Measurements from ENCODE around the gene TACC2.

DNA sequence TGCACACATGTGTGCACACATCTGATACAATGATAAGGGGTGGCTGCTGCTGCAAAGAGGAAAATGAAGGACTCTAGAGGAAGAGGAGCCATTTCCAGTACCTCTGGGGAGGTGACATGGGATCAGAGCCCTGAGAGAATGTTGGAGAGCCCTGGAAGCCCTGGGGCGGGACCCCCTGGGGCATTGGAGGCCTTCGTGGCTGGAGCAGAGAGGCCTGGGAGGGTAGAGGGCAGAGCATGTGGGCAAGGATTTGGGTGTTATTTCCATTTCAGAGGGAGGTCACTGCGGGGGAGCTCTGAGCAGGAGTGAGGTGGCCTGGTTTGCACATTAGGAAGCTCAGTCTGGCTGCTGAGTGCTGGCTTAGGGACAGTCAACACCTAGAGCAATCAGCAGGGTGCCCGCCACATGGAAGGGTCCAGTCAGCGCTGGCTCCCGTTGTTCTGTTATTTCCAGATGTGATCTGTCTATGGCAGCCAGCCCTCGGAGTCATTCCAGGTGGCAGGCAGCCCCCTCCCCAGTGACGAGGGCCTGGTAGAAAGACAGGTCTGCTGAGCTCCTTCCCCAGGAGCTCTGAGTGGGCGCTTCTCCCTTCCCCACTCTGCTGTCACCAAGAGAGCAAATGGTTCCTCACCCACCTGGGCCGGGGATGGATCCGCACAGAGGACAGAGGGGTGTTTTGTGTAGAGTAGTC is 258.0 kb downstream of the TACC2 start:
- TF ChIP-seq, protein P1, sequence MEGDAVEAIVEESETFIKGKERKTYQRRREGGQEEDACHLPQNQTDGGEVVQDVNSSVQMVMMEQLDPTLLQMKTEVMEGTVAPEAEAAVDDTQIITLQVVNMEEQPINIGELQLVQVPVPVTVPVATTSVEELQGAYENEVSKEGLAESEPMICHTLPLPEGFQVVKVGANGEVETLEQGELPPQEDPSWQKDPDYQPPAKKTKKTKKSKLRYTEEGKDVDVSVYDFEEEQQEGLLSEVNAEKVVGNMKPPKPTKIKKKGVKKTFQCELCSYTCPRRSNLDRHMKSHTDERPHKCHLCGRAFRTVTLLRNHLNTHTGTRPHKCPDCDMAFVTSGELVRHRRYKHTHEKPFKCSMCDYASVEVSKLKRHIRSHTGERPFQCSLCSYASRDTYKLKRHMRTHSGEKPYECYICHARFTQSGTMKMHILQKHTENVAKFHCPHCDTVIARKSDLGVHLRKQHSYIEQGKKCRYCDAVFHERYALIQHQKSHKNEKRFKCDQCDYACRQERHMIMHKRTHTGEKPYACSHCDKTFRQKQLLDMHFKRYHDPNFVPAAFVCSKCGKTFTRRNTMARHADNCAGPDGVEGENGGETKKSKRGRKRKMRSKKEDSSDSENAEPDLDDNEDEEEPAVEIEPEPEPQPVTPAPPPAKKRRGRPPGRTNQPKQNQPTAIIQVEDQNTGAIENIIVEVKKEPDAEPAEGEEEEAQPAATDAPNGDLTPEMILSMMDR (IDR thresholded peaks at IDR 0.05): no peak
- no peak for TF ChIP-seq POLR2AphosphoS5 (IDR thresholded peaks at IDR 0.05)
